IMR-90 (cell line): Measurements from ENCODE around the gene BDKRB1. TPM values are rescaled to one million over a fixed set of nuclear protein-coding genes. Genes with fewer than 3 reads are reported as not detected.

Experiments
- ATAC-seq: fragments of 200-7000 bp; cut with Tn5 transposase; 2 replicates; pipeline ENCODE4 v1.9.1; 2020; ENCODE audit warnings: low read depth, mild to moderate bottlenecking, moderate library complexity
- BruUV-seq: library from RNA; stranded (reverse); fragments of 400-500 nt; replicated peaks from 2 replicates; lab custom pipeline; 2021; lab: Mats Ljungman, UMichigan
- CTCF ChIA-PET: fragments of 300-600 bp; formaldehyde crosslinking; extraction: SDS; loops from one replicate; lab custom pipeline; 2021; ENCODE audit warnings: antibody characterized with exemption; lab: Yijun Ruan, JAX
- POLR2A ChIA-PET: fragments of 300-600 bp; sonication (Branson Sonifier 250); formaldehyde crosslinking; loops from one replicate; lab custom pipeline; 2022; ENCODE audit warnings: antibody characterized with exemption; ENCODE audit not compliant: unreplicated experiment; lab: Charles Lee
- DNase-seq: peaks from one replicate; pipeline ENCODE4 v3.0.0; 2013
- H2AFZ ChIP-seq: replicated peaks from 2 replicates; pipeline ENCODE3; 2013; ENCODE audit warnings: low read length, mild to moderate bottlenecking; ENCODE audit not compliant: poor library complexity
- H2AK5ac ChIP-seq: 2 replicates; pipeline ENCODE4 v1.6.1; 2013; ENCODE audit warnings: low read depth, low read length, inconsistent platforms
- H2AK9ac ChIP-seq: replicated peaks from 2 replicates; pipeline ENCODE3; 2013; ENCODE audit warnings: mild to moderate bottlenecking, low read depth, low read length, moderate library complexity; ENCODE audit not compliant: poor library complexity
- H2BK120ac ChIP-seq: 2 replicates; pipeline ENCODE4 v1.6.1; 2013; ENCODE audit warnings: low read depth, low read length, inconsistent platforms
- H2BK15ac ChIP-seq: 3 replicates; pipeline ENCODE4 v1.6.1; 2013; ENCODE audit warnings: low read depth, low read length, inconsistent platforms
- H2BK20ac ChIP-seq: 2 replicates; pipeline ENCODE4 v1.6.1; 2013; ENCODE audit warnings: low read depth, mild to moderate bottlenecking, inconsistent platforms, low read length, moderate library complexity
- H2BK5ac ChIP-seq: 2 replicates; pipeline ENCODE4 v1.6.1; 2013; ENCODE audit warnings: mild to moderate bottlenecking, low read depth, low read length, inconsistent platforms; ENCODE audit not compliant: poor library complexity, severe bottlenecking
- H3K14ac ChIP-seq: replicated peaks from 2 replicates; pipeline ENCODE4 v1.6.1; 2013; ENCODE audit warnings: low read depth, low read length, inconsistent platforms
- H3K18ac ChIP-seq: 2 replicates; pipeline ENCODE4 v1.6.1; 2013; ENCODE audit warnings: low read depth, low read length, control low read depth
- H3K23ac ChIP-seq: 2 replicates; pipeline ENCODE4 v1.6.1; 2013; ENCODE audit warnings: low read depth, low read length, inconsistent platforms
- H3K27ac ChIP-seq: 2 replicates; pipeline ENCODE4 v1.5.1; 2013; ENCODE audit warnings: mild to moderate bottlenecking, control low read depth, low read length; ENCODE audit not compliant: insufficient read depth
- H3K27me3 ChIP-seq: 2 replicates; pipeline ENCODE4 v1.6.1; 2013; ENCODE audit warnings: low read length; ENCODE audit not compliant: control insufficient read depth, insufficient read depth
- H3K36me3 ChIP-seq: 2 replicates; pipeline ENCODE4 v1.6.1; 2013; ENCODE audit warnings: low read length, mixed read lengths; ENCODE audit not compliant: control insufficient read depth, insufficient read depth
- H3K4ac ChIP-seq: 2 replicates; pipeline ENCODE4 v1.6.1; 2013; ENCODE audit warnings: low read depth, low read length, inconsistent platforms
- H3K4me1 ChIP-seq: 2 replicates; pipeline ENCODE4 v1.6.1; 2013; ENCODE audit warnings: low read length, mixed read lengths; ENCODE audit not compliant: control insufficient read depth, insufficient read depth
- H3K4me2 ChIP-seq: 2 replicates; pipeline ENCODE4 v1.6.1; 2013; ENCODE audit warnings: low read depth, mild to moderate bottlenecking, control low read depth, low read length, moderate library complexity
- H3K4me3 ChIP-seq: 2 replicates; pipeline ENCODE4 v1.5.1; 2013; ENCODE audit warnings: low read depth, mild to moderate bottlenecking, control low read depth, low read length, moderate library complexity; ENCODE audit not compliant: insufficient read depth
- H3K56ac ChIP-seq: 2 replicates; pipeline ENCODE4 v1.6.1; 2013; ENCODE audit warnings: low read length, inconsistent platforms; ENCODE audit not compliant: insufficient read depth; ENCODE audit errors: extremely low read depth
- H3K79me1 ChIP-seq, 2 experiments: 2 replicates each; pipeline ENCODE4 v1.6.1; 2013; ENCODE audit warnings: low read length in 2 of 2, inconsistent platforms in 1 of 2, low read depth in 1 of 2
- H3K9ac ChIP-seq: 2 replicates; pipeline ENCODE4 v1.6.1; 2013; ENCODE audit warnings: low read depth, low read length, control low read depth
- H3K9me1 ChIP-seq: 2 replicates; pipeline ENCODE4 v1.6.1; 2013; ENCODE audit warnings: low read length, inconsistent platforms; ENCODE audit not compliant: insufficient read depth
- H3K9me3 ChIP-seq: 2 replicates; pipeline ENCODE4 v1.6.1; 2013; ENCODE audit warnings: low read length; ENCODE audit not compliant: control insufficient read depth, insufficient read depth
- H4K20me1 ChIP-seq: 2 replicates; pipeline ENCODE4 v1.6.1; 2013; ENCODE audit warnings: low read length, inconsistent platforms; ENCODE audit not compliant: insufficient read depth
- H4K5ac ChIP-seq: 2 replicates; pipeline ENCODE4 v1.6.1; 2013; ENCODE audit warnings: mild to moderate bottlenecking, low read depth, low read length, control low read depth
- H4K8ac ChIP-seq, 2 experiments: 2 replicates each; pipeline ENCODE4 v1.6.1; 2013; ENCODE audit warnings: low read depth in 2 of 2, low read length in 2 of 2, control low read depth in 1 of 2, inconsistent platforms in 1 of 2
- H4K91ac ChIP-seq: 2 replicates; pipeline ENCODE4 v1.6.1; 2013; ENCODE audit warnings: low read depth, low read length, inconsistent platforms; ENCODE audit not compliant: insufficient read depth
- CTCF ChIP-seq: conservative IDR thresholded peaks from 2 replicates; pipeline ENCODE4 v1.5.1; 2012; ENCODE audit warnings: mild to moderate bottlenecking, low read depth, low read length, improper control_type of control experiment
- FOS ChIP-seq: fragments of 150-350 bp; IDR thresholded peaks from 2 replicates; pipeline ENCODE4 v1.6.1; 2016; ENCODE audit warnings: low read depth, low read length
- MAZ ChIP-seq: IDR thresholded peaks from 2 replicates; pipeline ENCODE4 v1.6.1; 2012; ENCODE audit warnings: low read depth, mild to moderate bottlenecking, low read length, improper control_type of control experiment, moderate library complexity, borderline replicate concordance
- WGBS, 2 experiments: methylation state at CpG; one replicate each; pipeline versions ENCODE4 v1.1.5 to v1.1.7; 2013; ENCODE audit warnings: missing lambda C conversion rate in 2 of 2; ENCODE audit not compliant: insufficient read length in 1 of 2; ENCODE audit errors: extremely low coverage in 2 of 2; 5-methylcytosine and 5-hydroxymethylcytosine counted together
- dilution Hi-C: fragments of 300-500 bp; cut with HindIII; formaldehyde crosslinking; loops from one replicate; pipeline ENCODE4 v1.14.3; 2018; ENCODE audit warnings: low sequenced_read_pairs; ENCODE audit not compliant: unreplicated experiment
- in situ Hi-C: fragments of 300-500 bp; cut with MboI; formaldehyde crosslinking; loops from 3 replicates; pipeline ENCODE4 v1.14.3; 2019; ENCODE audit warnings: low sequenced_read_pairs, inconsistent platforms, mixed read lengths
- intact Hi-C: fragments of 100-400 bp; cut with micrococcal nuclease; formaldehyde crosslinking; loops from 2 replicates; pipeline ENCODE4 v1.10.0; 2022
- polyA plus RNA-seq, 3 experiments: library from polyadenylated mRNA; depleted of rRNA; stranded (reverse); fragments of >200 nt; gene quantifications; 2 replicates each; pipeline ENCODE4 v1.2.3, GENCODE V29; 2012; ENCODE audit warnings: low replicate concordance in 1 of 3
- total RNA-seq: library from RNA; depleted of rRNA; stranded (reverse); fragments of >200 nt; gene quantifications from 2 replicates; pipeline ENCODE4 v1.2.3, GENCODE V29; 2012

Gene BDKRB1
- total and polyA plus RNA-seq, 2 of the 4 experiments (the other 2 are of a cell fraction) = 56.5 to 130 TPM

GRCh38 chr14:96263347-96264199 is 7.6 kb downstream of the BDKRB1 start:
- Histone ChIP-seq H3K4ac (peak overlapping the region; percentile 19; the same call in 1 of the 2 replicates), H3K27me3 (no peaks in the 10 kb centered on the region), H3K9ac (no peak overlapping the region), H2AK5ac (peak overlapping the region; percentile 60), H3K27ac (peak overlapping the region; percentile 75; the same call in 1 of the 2 replicates), H4K5ac (peak overlapping the region; percentile 46), H4K91ac (peak overlapping the region; percentile 43), H2BK20ac (peak overlapping the region; percentile 11; the same call in 1 of the 2 replicates), H2BK15ac (no peak overlapping the region; the same call in 2 of the 3 replicates), H3K23ac (0 out of 2 replicates have a peak overlapping the region, but pooled peaks have one; percentile 35), H3K56ac (no peak overlapping the region), H3K18ac (peak overlapping the region; percentile 36; the same call in 1 of the 2 replicates), H2BK5ac (peak overlapping the region; percentile 8), H3K36me3 (peaks cover 63% of the 10 kb centered on the region), H3K14ac (no peak overlapping the region), H3K4me3 (no peak overlapping the region), H2AK9ac (no peak overlapping the region), H2AFZ (peak overlapping the region; percentile 12), H3K4me1 (peaks cover 47% of the 10 kb centered on the region), H2BK120ac (peak overlapping the region; percentile 25; the same call in 1 of the 2 replicates), H3K9me3 (peaks cover 5% of the 10 kb centered on the region), H3K79me1 (peaks cover 32 to 89% of the 10 kb centered on the region in 2 experiments), H3K4me2 (no peak overlapping the region), H4K20me1 (peaks cover 34% of the 10 kb centered on the region), H3K9me1 (peaks cover 30% of the 10 kb centered on the region), H4K8ac (peak overlapping the region in 1 of 2 experiments; percentile 22; a peak in 1 of 4 replicates)
- 99% methylated on average over 8 of the region's 20 CpGs; no CpG with 5 or more reads in 1 of the 2 experiments for WGBS, 2 experiments
- in situ Hi-C loops (loop anchor here (25.0 kb wide), 1 partner anchor 726 kb away; the partner anchor contains the start of gene GLRX5), intact Hi-C loops (loop anchor here (10.0 kb wide), 1 partner anchor 729 kb away; the partner anchor contains the start of gene GLRX5), dilution Hi-C loops (no loop called here)
- peak; percentile 31 for DNase-seq
- CTCF ChIA-PET = interaction anchor here (1.0 kb wide), 2 partner anchors 12 to 373 kb away, joined by 3 read pairs; no protein-coding TSS in a partner anchor
- no peak for TF ChIP-seq MAZ
- TF ChIP-seq CTCF = no peak
- TF ChIP-seq FOS = no peak
- POLR2A ChIA-PET = no interaction called here
- no TSS peak for BruUV-seq
- ATAC-seq = no peak
